GM12878 (cell line): ENCODE results near the gene PTPRC. TPM values are rescaled to one million over a fixed set of nuclear protein-coding genes. Genes with fewer than 3 reads are reported as not detected.

Experiments used
- ATAC-seq: fragments of 200-7000 bp; cut with Tn5 transposase; 3 replicates; pipeline ENCODE4 v1.9.1; 2020; ENCODE audit warnings: mild to moderate bottlenecking, moderate library complexity
- BruUV-seq: library from RNA; stranded (reverse); fragments of 400-500 nt; replicated peaks from 2 replicates; lab custom pipeline; 2021; lab: Mats Ljungman, UMichigan
- CTCF ChIA-PET: fragments of 300-600 bp; sonication (Branson Sonifier 250); formaldehyde crosslinking; extraction: SDS; loops from one replicate; lab custom pipeline; 2021; ENCODE audit warnings: inconsistent platforms; lab: Yijun Ruan, JAX
- POLR2A ChIA-PET: fragments of 350-600 bp; formaldehyde crosslinking; extraction: SDS; loops from one replicate; lab custom pipeline; 2021; ENCODE audit warnings: inconsistent platforms; lab: Charles Lee
- RAD21 ChIA-PET: fragments of 300-600 bp; sonication (Branson Sonifier 250); formaldehyde crosslinking; loops from one replicate; lab custom pipeline; 2023; ENCODE audit warnings: antibody characterized with exemption; ENCODE audit not compliant: unreplicated experiment; lab: Charles Lee
- SMC1A ChIA-PET: fragments of 300-600 bp; sonication (Branson Sonifier 250); formaldehyde crosslinking; loops from one replicate; lab custom pipeline; 2023; ENCODE audit not compliant: unreplicated experiment, uncharacterized antibody; lab: Charles Lee
- DNase-seq: peaks from one replicate; pipeline ENCODE4 v3.0.0-alpha.2; 2011; ENCODE audit warnings: low read depth, low spot score
- FAIRE-seq: peaks from 3 replicates; lab custom pipeline; 2011; peaks lifted over from hg19 to GRCh38; lab: Jason Lieb, UNC
- H2AFZ ChIP-seq: 2 replicates; pipeline ENCODE4 v1.6.0; 2011; ENCODE audit warnings: low read depth, low read length, control low read depth; ENCODE audit not compliant: control insufficient read depth
- H3K27ac ChIP-seq: 2 replicates; pipeline ENCODE4 v1.5.1; 2011; ENCODE audit warnings: control low read depth; ENCODE audit not compliant: control insufficient read depth, insufficient read depth
- H3K27me3 ChIP-seq, 2 experiments: replicated peaks in 1 of 2; 2 replicates each; pipeline versions ENCODE4 v1.6.0 to v1.6.1; 2011; ENCODE audit warnings: low read length in 1 of 2; ENCODE audit not compliant: control insufficient read depth in 2 of 2, insufficient read depth in 2 of 2
- H3K36me3 ChIP-seq, 2 experiments: 2 replicates each; pipeline ENCODE4 v1.5.1; 2011; ENCODE audit warnings: low read length in 1 of 2; ENCODE audit not compliant: control insufficient read depth in 2 of 2, insufficient read depth in 2 of 2
- H3K4me1 ChIP-seq: 2 replicates; pipeline ENCODE4 v1.6.1; 2011; ENCODE audit warnings: mild to moderate bottlenecking, low read length, moderate library complexity, mixed read lengths; ENCODE audit not compliant: control insufficient read depth, insufficient read depth
- H3K4me2 ChIP-seq: 2 replicates; pipeline ENCODE4 v1.6.0; 2011; ENCODE audit warnings: control low read depth; ENCODE audit not compliant: control insufficient read depth, insufficient read depth
- H3K4me3 ChIP-seq: fragments of 200-600 bp; sonication (generic); 2 replicates; pipeline ENCODE4 v1.5.1; 2016
- H3K79me2 ChIP-seq: 2 replicates; pipeline ENCODE4 v1.6.0; 2011; ENCODE audit warnings: low read length; ENCODE audit not compliant: control insufficient read depth, insufficient read depth
- H3K9ac ChIP-seq: 2 replicates; pipeline ENCODE4 v1.8.0; 2011; ENCODE audit warnings: low read length, control low read depth, mixed read lengths; ENCODE audit not compliant: control insufficient read depth, insufficient read depth
- H3K9me3 ChIP-seq: replicated peaks from 3 replicates; pipeline ENCODE4 v1.5.1; 2011; ENCODE audit warnings: mild to moderate bottlenecking, low read length; ENCODE audit not compliant: control insufficient read depth, insufficient read depth
- H4K20me1 ChIP-seq: 2 replicates; pipeline ENCODE4 v1.6.0; 2011; ENCODE audit not compliant: control insufficient read depth, insufficient read depth
- CBFB ChIP-seq: IDR thresholded peaks from 2 replicates; pipeline ENCODE4 v1.6.1; 2016; ENCODE audit warnings: antibody characterized with exemption, low read depth
- CHD1 ChIP-seq: IDR thresholded peaks from 2 replicates; pipeline ENCODE4 v1.6.1; 2012; ENCODE audit warnings: low read depth, low read length, improper control_type of control experiment
- ESRRA ChIP-seq: IDR thresholded peaks from 2 replicates; pipeline ENCODE4 v1.6.1; 2012; ENCODE audit warnings: mild to moderate bottlenecking, low read length, improper control_type of control experiment
- GABPA ChIP-seq: IDR thresholded peaks from 2 replicates; pipeline ENCODE4 v1.6.1; 2014; ENCODE audit warnings: antibody characterized with exemption, low read depth, mild to moderate bottlenecking, inconsistent platforms
- IKZF1 ChIP-seq: fragments of 450-650 bp; conservative IDR thresholded peaks from 2 replicates; pipeline ENCODE4 v1.6.1; 2017; ENCODE audit warnings: antibody characterized with exemption, mild to moderate bottlenecking
- KDM1A ChIP-seq: fragments of 200-600 bp; sonication (generic); IDR thresholded peaks from 2 replicates; pipeline ENCODE4 v1.6.1; 2016; ENCODE audit warnings: borderline replicate concordance
- KLF5 ChIP-seq: fragments of 450-650 bp; IDR thresholded peaks from 2 replicates; pipeline ENCODE4 v1.6.1; 2014; ENCODE audit warnings: mild to moderate bottlenecking; ENCODE audit not compliant: partially characterized antibody
- TCF12 ChIP-seq: IDR thresholded peaks from 2 replicates; pipeline ENCODE4 v1.6.1; 2011; ENCODE audit warnings: low read depth, mild to moderate bottlenecking, low read length
- ZNF207 ChIP-seq: fragments of 450-650 bp; IDR thresholded peaks from 2 replicates; pipeline ENCODE4 v1.6.1; 2014; ENCODE audit warnings: antibody characterized with exemption, mild to moderate bottlenecking, borderline replicate concordance
- ZNF24 ChIP-seq: fragments of 450-650 bp; IDR thresholded peaks from 2 replicates; pipeline ENCODE4 v1.6.1; 2017; ENCODE audit warnings: antibody characterized with exemption, mild to moderate bottlenecking
- WGBS: methylation state at CpG from one replicate; pipeline ENCODE4 v1.1.6; 2016; ENCODE audit warnings: low lambda C conversion rate; ENCODE audit not compliant: insufficient replicate concordance, insufficient coverage; ENCODE audit errors: missing lambda C conversion rate; 5-methylcytosine and 5-hydroxymethylcytosine counted together
- in situ Hi-C: fragments of 300-500 bp; cut with MboI; formaldehyde crosslinking; loops from 9 replicates; pipeline ENCODE4 v1.14.3; 2018; ENCODE audit warnings: mixed read lengths
- intact Hi-C: fragments of 100-400 bp; cut with micrococcal nuclease; formaldehyde crosslinking; loops from one replicate; pipeline ENCODE4 v1.14.2; 2022; ENCODE audit not compliant: unreplicated experiment
- polyA plus RNA-seq, 11 experiments: library from polyadenylated mRNA; depleted of rRNA in 4 of 11; unstranded in 6 of 11; stranded (reverse) in 5 of 11; fragments of >200 nt; fragmentation: Nextera tagmentation in 4 of 11; fragmentation: Illumina TruSeq in 1 of 11; extraction: Ambion mirVana in 4 of 11; extraction: Trizol in 1 of 11; gene quantifications; 1 replicate in 1 of 11; 2 replicates in 10 of 11; pipeline versions ENCODE4 v1.2.1 to v1.2.3, GENCODE V29; 2011 to 2016; ENCODE audit warnings: inconsistent platforms in 2 of 11, missing spikeins in 2 of 11, low read depth in 1 of 11
- total RNA-seq, 4 experiments: library from RNA; depleted of rRNA in 3 of 4; stranded (reverse); fragments of >200 nt in 3 of 4; fragmentation: Illumina TruSeq in 1 of 4; extraction: Trizol in 1 of 4; gene quantifications; 2 replicates each; pipeline versions ENCODE4 v1.2.1 to v1.2.3, GENCODE V29; 2013 to 2021
- TF ChIP-seq, protein P1 (sequence below): IDR thresholded peaks from 2 replicates; pipeline ENCODE4 v1.6.1; 2012; ENCODE audit warnings: improper control_type of control experiment, low read depth, low read length; ENCODE audit not compliant: insufficient replicate concordance
- TF ChIP-seq, protein P2 (sequence below): fragments of 450-650 bp; IDR thresholded peaks from 2 replicates; pipeline ENCODE4 v1.6.1; 2017; ENCODE audit warnings: mild to moderate bottlenecking
- TF ChIP-seq, protein P3 (sequence below): fragments of 150-350 bp; IDR thresholded peaks from 2 replicates; pipeline ENCODE4 v1.6.1; 2016; ENCODE audit warnings: low read depth, low read length

The PTPRC gene
- total and polyA plus RNA-seq, 10 of the 15 experiments (the other 5 are each of a cell fraction or from before 2014, with no cell fraction given): 72.9 to 221 (median 118) TPM

DNA sequence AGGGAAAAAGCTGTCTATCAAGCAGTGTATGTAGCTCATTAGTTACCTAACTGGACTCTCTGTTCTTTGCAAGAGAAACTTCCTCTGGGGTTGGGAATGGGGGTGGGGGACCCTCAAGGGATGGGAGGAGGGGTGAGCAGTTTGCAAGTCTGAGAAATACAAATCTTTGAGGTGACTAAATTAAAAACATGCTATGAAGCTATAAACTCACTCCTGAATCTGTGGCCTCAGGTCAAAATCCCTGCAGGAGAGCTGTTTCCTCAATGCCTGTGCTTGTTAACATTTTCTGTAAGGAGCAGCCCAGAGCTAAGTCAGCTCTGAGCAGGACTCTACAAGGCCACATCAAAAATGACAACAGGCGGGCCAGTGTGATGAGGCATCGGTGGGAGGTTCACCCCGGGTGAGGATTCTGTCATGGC, 32.8 kb upstream of the PTPRC start (continued):
- TF ChIP-seq, protein P1, sequence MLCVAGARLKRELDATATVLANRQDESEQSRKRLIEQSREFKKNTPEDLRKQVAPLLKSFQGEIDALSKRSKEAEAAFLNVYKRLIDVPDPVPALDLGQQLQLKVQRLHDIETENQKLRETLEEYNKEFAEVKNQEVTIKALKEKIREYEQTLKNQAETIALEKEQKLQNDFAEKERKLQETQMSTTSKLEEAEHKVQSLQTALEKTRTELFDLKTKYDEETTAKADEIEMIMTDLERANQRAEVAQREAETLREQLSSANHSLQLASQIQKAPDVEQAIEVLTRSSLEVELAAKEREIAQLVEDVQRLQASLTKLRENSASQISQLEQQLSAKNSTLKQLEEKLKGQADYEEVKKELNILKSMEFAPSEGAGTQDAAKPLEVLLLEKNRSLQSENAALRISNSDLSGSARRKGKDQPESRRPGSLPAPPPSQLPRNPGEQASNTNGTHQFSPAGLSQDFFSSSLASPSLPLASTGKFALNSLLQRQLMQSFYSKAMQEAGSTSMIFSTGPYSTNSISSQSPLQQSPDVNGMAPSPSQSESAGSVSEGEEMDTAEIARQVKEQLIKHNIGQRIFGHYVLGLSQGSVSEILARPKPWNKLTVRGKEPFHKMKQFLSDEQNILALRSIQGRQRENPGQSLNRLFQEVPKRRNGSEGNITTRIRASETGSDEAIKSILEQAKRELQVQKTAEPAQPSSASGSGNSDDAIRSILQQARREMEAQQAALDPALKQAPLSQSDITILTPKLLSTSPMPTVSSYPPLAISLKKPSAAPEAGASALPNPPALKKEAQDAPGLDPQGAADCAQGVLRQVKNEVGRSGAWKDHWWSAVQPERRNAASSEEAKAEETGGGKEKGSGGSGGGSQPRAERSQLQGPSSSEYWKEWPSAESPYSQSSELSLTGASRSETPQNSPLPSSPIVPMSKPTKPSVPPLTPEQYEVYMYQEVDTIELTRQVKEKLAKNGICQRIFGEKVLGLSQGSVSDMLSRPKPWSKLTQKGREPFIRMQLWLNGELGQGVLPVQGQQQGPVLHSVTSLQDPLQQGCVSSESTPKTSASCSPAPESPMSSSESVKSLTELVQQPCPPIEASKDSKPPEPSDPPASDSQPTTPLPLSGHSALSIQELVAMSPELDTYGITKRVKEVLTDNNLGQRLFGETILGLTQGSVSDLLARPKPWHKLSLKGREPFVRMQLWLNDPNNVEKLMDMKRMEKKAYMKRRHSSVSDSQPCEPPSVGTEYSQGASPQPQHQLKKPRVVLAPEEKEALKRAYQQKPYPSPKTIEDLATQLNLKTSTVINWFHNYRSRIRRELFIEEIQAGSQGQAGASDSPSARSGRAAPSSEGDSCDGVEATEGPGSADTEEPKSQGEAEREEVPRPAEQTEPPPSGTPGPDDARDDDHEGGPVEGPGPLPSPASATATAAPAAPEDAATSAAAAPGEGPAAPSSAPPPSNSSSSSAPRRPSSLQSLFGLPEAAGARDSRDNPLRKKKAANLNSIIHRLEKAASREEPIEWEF: no peak
- TF ChIP-seq TCF12: no peak
- TF ChIP-seq CBFB: no peak
- TF ChIP-seq KDM1A: no peak

DNA sequence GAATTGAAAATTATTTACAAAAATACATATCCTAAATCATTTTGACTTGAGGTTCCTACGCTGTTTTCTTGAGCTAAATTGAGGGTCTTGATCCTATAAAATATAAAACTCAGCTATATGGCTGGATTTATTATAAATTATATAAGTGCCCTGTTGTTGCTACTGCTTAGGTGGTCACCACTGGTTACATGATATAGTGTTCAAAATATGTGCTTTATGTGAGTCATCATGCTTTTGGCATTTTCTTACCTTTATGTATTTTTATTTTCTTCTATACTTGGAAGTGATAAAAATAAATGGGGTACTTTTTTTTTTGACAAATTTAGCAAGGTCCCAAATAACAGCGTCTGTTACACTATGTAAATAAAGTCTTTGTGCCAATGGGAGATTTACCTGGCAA, 31.1 kb upstream of the PTPRC start:
- DNase-seq (no peak), FAIRE-seq (no peak), ATAC-seq (no peak)
- no peaks in the 10 kb centered on the region for H3K36me3 ChIP-seq
- ChIA-PET POLR2A (interaction anchor here (0.5 to 3.7 kb wide), 3 partner anchors 13 to 69 kb away, joined by 3 to 25 read pairs (median 3); no protein-coding TSS in a partner anchor), RAD21 (interaction anchor here (1.3 to 3.2 kb wide), 2 partner anchors 10 to 14 kb away, joined by 3 to 40 read pairs; no protein-coding TSS in a partner anchor), SMC1A (interaction anchor here (1.3 to 10.1 kb wide), 6 partner anchors 9 to 76 kb away, joined by 5 to 183 read pairs (median 16); no protein-coding TSS in a partner anchor), CTCF (interaction anchor here (0.7 to 1.1 kb wide), 4 partner anchors 9 to 451 kb away, joined by 3 to 4 read pairs (median 4); no protein-coding TSS in a partner anchor)
- H3K27ac ChIP-seq: no peak overlapping the region
- no peak overlapping the region for H2AFZ ChIP-seq
- H3K9ac ChIP-seq: no peak overlapping the region
- WGBS: 22% methylated on average over 2 of the region's 2 CpGs
- no TSS peak for BruUV-seq
- H3K4me1 ChIP-seq: no peaks in the 10 kb centered on the region
- intact Hi-C loops: no loop called here
- H3K9me3 ChIP-seq: no peaks in the 10 kb centered on the region
- no peak overlapping the region for H3K4me3 ChIP-seq
- in situ Hi-C loops: no loop called here
- H3K4me2 ChIP-seq: no peak overlapping the region
- H3K79me2 ChIP-seq: no peaks in the 10 kb centered on the region
- H4K20me1 ChIP-seq: no peaks in the 10 kb centered on the region
- no peaks in the 10 kb centered on the region for H3K27me3 ChIP-seq
- TF ChIP-seq IKZF1 (no peak), ZNF207 (no peak), GABPA (no peak), CHD1 (no peak), ZNF24 (no peak), ESRRA (no peak), KLF5 (no peak)
- TF ChIP-seq, protein P2, sequence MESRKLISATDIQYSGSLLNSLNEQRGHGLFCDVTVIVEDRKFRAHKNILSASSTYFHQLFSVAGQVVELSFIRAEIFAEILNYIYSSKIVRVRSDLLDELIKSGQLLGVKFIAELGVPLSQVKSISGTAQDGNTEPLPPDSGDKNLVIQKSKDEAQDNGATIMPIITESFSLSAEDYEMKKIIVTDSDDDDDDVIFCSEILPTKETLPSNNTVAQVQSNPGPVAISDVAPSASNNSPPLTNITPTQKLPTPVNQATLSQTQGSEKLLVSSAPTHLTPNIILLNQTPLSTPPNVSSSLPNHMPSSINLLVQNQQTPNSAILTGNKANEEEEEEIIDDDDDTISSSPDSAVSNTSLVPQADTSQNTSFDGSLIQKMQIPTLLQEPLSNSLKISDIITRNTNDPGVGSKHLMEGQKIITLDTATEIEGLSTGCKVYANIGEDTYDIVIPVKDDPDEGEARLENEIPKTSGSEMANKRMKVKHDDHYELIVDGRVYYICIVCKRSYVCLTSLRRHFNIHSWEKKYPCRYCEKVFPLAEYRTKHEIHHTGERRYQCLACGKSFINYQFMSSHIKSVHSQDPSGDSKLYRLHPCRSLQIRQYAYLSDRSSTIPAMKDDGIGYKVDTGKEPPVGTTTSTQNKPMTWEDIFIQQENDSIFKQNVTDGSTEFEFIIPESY: no peak
- TF ChIP-seq, protein P3, sequence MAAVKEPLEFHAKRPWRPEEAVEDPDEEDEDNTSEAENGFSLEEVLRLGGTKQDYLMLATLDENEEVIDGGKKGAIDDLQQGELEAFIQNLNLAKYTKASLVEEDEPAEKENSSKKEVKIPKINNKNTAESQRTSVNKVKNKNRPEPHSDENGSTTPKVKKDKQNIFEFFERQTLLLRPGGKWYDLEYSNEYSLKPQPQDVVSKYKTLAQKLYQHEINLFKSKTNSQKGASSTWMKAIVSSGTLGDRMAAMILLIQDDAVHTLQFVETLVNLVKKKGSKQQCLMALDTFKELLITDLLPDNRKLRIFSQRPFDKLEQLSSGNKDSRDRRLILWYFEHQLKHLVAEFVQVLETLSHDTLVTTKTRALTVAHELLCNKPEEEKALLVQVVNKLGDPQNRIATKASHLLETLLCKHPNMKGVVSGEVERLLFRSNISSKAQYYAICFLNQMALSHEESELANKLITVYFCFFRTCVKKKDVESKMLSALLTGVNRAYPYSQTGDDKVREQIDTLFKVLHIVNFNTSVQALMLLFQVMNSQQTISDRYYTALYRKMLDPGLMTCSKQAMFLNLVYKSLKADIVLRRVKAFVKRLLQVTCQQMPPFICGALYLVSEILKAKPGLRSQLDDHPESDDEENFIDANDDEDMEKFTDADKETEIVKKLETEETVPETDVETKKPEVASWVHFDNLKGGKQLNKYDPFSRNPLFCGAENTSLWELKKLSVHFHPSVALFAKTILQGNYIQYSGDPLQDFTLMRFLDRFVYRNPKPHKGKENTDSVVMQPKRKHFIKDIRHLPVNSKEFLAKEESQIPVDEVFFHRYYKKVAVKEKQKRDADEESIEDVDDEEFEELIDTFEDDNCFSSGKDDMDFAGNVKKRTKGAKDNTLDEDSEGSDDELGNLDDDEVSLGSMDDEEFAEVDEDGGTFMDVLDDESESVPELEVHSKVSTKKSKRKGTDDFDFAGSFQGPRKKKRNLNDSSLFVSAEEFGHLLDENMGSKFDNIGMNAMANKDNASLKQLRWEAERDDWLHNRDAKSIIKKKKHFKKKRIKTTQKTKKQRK: no peak
